D721Med (cell line): ENCODE data around the gene MT1A.

Experiments used
- DNase-seq: peaks from one replicate; pipeline ENCODE4 v3.0.0; 2011; ENCODE audit warnings: low spot score; ENCODE audit not compliant: insufficient read length
- FAIRE-seq: peaks from 2 replicates; lab custom pipeline; 2011; peaks lifted over from hg19 to GRCh38; lab: Jason Lieb, UNC
- TF ChIP-seq, protein P1 (sequence below): IDR thresholded peaks from 2 replicates; pipeline ENCODE4 v1.5.1; 2012; ENCODE audit warnings: mild to moderate bottlenecking, control low read depth; ENCODE audit not compliant: insufficient read depth; ENCODE audit errors: missing control alignments

The MT1A gene

GRCh38 chr16:56625140-56625942, 13.1 kb upstream of the MT1A start, which contains the start of gene MT1E:
MT1E (plus strand) TSS chr16:56625781; CDS start chr16:56625852, 71 bp downstream.
- TF ChIP-seq, protein P1, sequence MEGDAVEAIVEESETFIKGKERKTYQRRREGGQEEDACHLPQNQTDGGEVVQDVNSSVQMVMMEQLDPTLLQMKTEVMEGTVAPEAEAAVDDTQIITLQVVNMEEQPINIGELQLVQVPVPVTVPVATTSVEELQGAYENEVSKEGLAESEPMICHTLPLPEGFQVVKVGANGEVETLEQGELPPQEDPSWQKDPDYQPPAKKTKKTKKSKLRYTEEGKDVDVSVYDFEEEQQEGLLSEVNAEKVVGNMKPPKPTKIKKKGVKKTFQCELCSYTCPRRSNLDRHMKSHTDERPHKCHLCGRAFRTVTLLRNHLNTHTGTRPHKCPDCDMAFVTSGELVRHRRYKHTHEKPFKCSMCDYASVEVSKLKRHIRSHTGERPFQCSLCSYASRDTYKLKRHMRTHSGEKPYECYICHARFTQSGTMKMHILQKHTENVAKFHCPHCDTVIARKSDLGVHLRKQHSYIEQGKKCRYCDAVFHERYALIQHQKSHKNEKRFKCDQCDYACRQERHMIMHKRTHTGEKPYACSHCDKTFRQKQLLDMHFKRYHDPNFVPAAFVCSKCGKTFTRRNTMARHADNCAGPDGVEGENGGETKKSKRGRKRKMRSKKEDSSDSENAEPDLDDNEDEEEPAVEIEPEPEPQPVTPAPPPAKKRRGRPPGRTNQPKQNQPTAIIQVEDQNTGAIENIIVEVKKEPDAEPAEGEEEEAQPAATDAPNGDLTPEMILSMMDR, result no peak
- FAIRE-seq (no peak), DNase-seq (no peak)

- DNase-seq, result no peak
- no peak for FAIRE-seq
- TF ChIP-seq, protein P1, result no peak
Measured at GRCh38 chr16:56625943-56626654, 12.4 kb upstream of the MT1A start.

DNA sequence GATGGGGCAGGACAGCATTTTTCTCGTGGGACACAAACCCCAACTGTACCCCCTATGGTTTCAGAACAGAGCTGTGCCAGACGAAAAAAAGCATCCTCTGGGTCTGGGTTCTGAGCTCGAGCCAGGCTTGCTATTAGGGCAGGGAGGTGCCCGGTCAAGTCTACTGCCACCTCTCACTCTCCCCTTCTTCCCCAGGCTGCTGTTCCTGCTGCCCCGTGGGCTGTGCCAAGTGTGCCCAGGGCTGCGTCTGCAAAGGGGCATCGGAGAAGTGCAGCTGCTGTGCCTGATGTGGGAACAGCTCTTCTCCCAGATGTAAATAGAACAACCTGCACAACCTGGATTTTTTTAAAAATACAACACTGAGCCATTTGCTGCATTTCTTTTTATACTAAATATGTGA, 11.8 kb upstream of the MT1A start:
- DNase-seq (no peak), FAIRE-seq (no peak)
- TF ChIP-seq, protein P1, result no peak

- TF ChIP-seq, protein P1, result no peak
- FAIRE-seq (no peak), DNase-seq (no peak)
Measured at GRCh38 chr16:56628486-56629350, 9.7 kb upstream of the MT1A start.

DNA sequence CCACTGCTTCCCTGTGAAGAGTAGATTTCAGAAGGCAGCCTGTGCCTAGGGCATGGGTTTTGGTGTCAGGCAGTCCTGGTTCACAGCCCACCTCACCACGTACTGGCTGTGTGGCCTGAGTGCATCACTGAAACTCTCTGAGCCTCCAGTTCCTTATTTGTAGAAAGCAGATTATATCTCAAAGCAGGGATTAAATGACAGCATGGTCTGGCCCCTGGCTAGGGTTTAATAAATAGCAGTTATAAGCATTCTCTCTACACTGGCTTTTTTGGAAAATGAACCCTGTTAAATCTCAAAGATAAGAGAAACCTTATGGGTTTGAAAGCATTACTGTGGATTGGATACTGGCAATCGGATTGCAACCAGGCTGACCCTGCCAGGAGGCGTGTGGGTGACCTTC, 8.9 kb upstream of the MT1A start:
- FAIRE-seq (no peak), DNase-seq (peak; percentile 39)
- TF ChIP-seq, protein P1, result no peak

GRCh38 chr16:56630134-56630533, 8.3 kb upstream of the MT1A start:
- FAIRE-seq, result no peak
- TF ChIP-seq, protein P1, result no peak
- no peak for DNase-seq
